Measurements from ENCODE around the gene LRRC49.

LRRC49 gene

GRCh38 chr15:71098920-71099319 is 206.3 kb downstream of the LRRC49 start:
- H3K4me1 ChIP-seq (ENCODE audit: control insufficient read depth, low read length): no peaks in the 10 kb centered on the region
- H3K4me3 ChIP-seq (ENCODE audit: low read length): no peak overlapping the region
- H3K36me3 ChIP-seq (ENCODE audit: control insufficient read depth, low read length): no peaks in the 10 kb centered on the region
- H3K9me3 ChIP-seq (ENCODE audit: control insufficient read depth, insufficient read depth, low read length): no peaks in the 10 kb centered on the region
- no peaks in the 10 kb centered on the region for H3K9me2 ChIP-seq (replicated peaks; ENCODE audit: control insufficient read depth, low read length)
- no peaks in the 10 kb centered on the region for H3K27me3 ChIP-seq (ENCODE audit: control insufficient read depth, low read length)
- H4K20me1 ChIP-seq (ENCODE audit: control insufficient read depth, insufficient read depth, low read depth, low read length): no peaks in the 10 kb centered on the region
- no peak overlapping the region for H3K4me2 ChIP-seq (ENCODE audit: low read length)
- no peak for TF ChIP-seq CTCF (IDR thresholded peaks at IDR 0.05; ENCODE audit: low read depth, low read length, poor library complexity, severe bottlenecking)
- no peak for TF ChIP-seq EZH2phosphoT487 (IDR thresholded peaks at IDR 0.05; ENCODE audit: borderline replicate concordance, low read length)
- no peak overlapping the region for H3K27ac ChIP-seq (ENCODE audit: low read depth, low read length)
- H3F3A ChIP-seq (ENCODE audit: control insufficient read depth, insufficient read depth): no peaks in the 10 kb centered on the region
- H3K79me2 ChIP-seq (ENCODE audit: control insufficient read depth, low read length): no peaks in the 10 kb centered on the region
